ENCODE results near the gene C1orf122.
A peak's percentile ranks its signal among the peaks of the same experiment; 100 is the strongest.

Gene C1orf122

GRCh38 chr1:37802439-37802838 lies 5.2 kb upstream of the C1orf122 start:
- DNase-seq, result no peak

DNA sequence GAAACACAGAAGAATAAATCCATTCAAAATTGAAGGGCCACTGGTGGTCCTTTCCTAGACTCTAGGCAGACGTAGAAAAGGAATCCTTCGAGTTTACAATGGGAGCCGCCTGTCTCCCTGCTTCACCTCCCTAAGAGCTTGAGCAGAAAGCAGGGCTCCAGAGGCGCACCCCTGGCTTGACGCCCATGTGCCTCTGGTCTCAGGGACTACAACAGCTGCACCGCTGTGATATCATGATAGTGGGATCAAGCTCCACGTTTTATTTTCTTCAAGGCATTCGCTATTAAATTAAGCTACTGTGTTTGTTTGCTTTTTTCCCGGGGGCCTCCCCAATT lies 403 bp upstream of the C1orf122 start:
- DNase-seq, result no peak

DNA sequence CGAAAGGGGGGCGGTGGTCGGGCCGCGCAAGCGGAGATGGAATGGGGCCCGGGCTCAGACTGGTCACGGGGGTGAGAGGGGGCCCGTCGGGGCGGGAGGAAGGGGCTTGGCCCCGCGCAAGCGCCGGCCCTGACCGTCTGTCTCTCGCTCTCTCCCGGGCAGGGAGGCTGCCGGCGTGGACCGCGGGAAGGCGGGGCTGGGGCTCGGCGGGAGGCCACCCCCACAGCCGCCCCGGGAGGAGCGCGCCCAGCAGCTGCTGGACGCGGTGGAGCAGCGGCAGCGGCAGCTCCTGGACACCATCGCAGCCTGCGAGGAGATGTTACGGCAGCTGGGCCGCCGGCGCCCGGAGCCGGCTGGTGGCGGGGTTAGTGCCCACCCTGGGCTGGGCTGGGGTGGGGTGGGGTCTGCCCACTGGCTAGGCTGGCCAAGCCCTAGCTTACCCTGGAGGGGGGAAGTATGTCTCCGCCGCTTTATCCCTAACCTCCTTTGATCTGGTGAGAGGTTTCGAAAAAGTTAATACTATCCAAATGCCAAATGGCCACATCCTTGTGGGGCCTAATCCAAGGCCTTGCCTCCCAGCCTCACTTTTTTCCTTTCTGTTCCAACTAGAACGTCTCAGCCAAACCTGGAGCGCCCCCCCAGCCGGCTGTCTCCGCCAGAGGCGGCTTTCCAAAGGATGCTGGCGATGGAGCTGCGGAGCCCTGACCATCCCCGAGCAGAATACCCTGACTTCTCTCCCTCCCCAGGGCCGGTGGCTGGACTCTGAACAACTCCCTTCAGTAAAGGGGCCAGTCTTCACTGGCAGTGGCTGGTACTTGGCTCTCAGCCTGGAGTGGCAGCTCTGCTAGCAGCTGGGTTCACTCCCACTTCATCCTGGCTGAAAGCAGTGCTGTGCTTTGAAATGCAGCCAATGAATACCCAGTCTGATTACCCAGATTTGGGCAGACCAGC lies 1.1 kb downstream of the C1orf122 start:
- DNase-seq, result peak; percentile 60 to 72

GRCh38 chr1:37809942-37810341 lies 2.4 kb downstream of the C1orf122 start:
- no peak for DNase-seq

GRCh38 chr1:37811027-37811655 lies 3.6 kb downstream of the C1orf122 start:
- DNase-seq, result peak; percentile 73 to 75

DNA sequence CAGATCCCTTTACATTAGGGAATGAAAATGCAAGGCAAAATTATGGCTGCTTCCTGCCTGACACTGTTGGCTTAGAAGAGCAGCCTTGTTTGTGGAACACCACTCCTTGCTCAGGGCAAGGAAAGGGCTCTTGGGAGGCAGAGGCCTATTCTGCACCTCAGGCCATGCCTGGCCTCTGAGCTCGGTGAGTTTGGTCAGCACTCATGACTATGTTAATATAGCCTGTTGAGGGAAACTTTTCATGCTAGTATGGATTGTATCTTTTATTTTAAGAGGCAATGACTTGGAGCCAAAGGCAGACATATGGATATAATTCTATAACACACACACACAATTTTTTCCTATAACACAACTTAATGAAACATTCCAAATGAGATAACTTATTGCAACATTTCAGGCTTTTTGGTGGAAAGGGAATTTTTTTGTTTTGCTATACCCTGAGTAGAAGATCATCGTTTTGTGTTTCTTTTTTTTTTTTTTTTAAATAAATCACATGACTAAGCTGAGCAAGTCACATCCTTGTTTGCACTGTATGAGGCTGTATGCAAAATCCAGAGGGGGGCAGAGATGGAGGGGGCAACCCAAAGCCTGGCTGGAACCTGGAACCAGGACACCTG lies 6.0 kb downstream of the C1orf122 start:
- DNase-seq, result no peak

GRCh38 chr1:37814252-37814651 lies 6.7 kb downstream of the C1orf122 start:
- no peak for DNase-seq

- DNase-seq, result no peak
Measured at GRCh38 chr1:37817481-37817880, 9.9 kb downstream of the C1orf122 start.

DNA sequence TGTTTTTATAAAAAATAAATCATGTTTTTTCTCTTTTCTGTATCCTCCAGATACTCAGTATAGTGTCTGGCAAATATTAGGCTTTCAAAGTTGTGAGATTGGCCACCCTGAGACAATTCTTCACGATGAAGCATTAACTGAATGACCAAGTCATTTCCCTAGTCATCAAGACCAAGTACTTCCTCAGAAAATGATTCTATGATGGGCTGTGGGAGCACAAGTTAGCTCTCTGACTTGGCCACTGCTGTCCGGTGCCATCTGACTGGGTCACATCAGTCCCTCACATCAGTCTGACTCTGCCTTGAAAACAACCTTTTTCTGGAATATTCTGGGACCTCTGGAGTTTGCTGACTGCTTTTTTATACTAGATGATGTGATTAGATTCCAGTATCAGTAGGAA lies 13.9 kb downstream of the C1orf122 start:
- DNase-seq, result no peak

- no peak for DNase-seq
Measured at GRCh38 chr1:37822906-37823815, 15.6 kb downstream of the C1orf122 start.

DNA sequence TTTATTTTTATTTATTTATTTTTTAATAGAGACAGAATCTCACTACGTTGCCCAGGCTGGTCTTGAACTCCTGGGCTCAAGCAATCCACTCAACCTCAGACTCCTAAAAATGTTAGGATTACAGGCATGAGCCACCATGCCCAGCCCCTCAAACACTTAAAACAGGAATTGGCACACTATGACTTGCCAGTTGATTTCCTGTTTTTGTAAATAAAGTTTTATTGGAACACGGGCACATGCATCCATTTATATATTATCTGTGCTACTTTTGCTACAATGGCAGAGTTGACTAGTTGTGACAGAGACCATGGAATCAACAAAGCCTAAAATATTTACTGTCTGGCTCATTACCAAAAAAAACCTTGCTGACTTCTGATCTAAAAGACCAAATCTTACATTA lies 16.4 kb downstream of the C1orf122 start:
- DNase-seq, result no peak

- no peak for DNase-seq
Measured at GRCh38 chr1:37825506-37825905, 17.9 kb downstream of the C1orf122 start.

GRCh38 chr1:37828410-37829074 lies 21.0 kb downstream of the C1orf122 start:
- no peak for DNase-seq

DNA sequence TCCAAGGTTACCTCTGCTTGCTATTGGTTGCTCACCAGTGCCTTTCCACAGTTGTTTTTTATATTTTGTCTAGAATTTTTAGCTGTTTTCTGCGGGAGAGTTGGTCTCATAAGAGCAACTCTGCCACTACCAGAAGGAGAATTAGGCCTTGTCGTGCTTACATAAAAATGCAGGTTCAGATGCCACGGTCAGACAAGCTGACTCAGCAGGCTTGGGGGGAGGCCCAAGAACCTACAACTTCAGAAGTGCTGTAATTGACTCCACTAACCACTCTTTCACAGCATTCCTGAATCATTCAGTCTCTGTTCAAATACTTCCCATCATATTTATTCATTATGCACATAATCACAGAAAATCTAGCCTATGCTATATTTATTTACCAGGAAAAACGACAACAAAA lies 23.5 kb downstream of the C1orf122 start:
- no peak for DNase-seq

DNA sequence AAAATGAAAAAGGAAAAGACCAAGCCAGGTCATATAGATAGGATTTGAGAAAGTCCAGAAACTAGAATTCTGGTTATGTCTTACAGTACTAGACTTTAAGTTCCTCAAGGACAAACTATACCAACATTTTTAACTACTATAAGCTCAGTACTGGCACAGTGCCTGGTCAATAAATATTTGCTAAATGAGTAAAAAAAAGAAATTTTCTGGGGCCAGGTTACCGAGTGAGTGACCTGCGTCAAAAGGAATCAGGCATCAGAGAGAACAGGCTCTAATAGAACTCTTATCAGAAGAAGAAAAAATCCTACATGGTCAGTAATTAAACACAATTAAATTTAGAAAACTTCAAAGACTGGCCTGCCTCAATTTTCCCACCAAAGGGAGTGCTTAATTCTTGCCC lies 24.2 kb downstream of the C1orf122 start:
- DNase-seq, result no peak

DNA sequence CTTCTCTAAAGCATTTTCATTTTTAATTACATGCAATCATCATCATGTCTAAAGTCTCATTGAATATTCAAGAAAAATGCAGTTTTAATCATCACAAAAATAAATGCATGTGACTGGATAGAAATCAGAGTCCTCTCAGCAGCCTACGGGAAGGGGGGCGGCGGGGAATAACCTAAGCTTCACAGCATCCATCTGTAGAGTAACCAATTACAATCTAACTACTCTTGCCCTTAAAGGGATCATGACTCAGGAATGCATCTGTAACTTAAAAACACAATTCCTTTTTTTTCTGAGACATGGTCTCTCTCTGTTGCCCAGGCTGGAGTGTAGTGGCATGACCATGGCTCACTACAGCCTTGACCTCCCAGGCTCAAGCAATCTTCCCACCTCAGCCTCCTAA lies 29.2 kb downstream of the C1orf122 start:
- DNase-seq, result no peak

DNA sequence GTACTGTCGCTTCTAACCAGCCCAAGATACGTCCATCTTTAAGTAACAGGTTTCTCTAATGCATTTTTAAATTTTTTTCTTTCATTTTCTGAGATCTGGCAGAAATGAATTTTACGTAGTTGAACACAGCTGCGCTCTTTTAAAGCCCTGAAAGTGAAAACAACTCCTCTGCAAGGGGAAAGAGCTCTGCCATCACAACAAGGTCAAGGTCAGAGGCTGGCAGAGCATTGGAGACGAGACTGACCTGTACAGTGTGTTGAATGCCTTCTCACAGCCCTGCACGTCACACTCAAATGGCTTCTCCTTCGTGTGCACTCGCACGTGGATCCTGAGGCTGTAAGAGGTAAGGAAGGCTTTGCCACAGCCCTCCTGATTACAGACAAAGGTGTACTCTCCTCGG lies 32.1 kb downstream of the C1orf122 start:
- DNase-seq, result no peak

DNA sequence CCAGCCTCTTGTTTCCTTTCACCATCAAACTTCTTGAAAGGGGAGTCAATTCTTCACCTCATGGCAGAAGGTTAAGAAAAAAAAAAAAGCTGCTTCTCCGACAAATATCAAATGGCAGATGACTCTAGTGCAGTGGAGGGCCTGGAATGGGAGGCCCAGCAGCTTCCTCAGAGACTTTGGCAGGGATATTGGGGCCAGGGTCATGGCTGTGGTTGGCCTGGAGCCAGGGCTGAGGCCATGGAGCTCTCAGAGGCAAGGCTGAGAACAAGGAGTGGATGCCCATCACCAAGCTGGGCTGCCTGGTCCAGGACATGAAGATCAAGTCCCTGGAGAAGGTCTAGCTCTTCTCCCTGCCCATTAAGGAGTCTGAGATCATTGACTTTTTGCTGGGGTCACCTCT lies 33.1 kb downstream of the C1orf122 start:
- DNase-seq, result no peak

DNA sequence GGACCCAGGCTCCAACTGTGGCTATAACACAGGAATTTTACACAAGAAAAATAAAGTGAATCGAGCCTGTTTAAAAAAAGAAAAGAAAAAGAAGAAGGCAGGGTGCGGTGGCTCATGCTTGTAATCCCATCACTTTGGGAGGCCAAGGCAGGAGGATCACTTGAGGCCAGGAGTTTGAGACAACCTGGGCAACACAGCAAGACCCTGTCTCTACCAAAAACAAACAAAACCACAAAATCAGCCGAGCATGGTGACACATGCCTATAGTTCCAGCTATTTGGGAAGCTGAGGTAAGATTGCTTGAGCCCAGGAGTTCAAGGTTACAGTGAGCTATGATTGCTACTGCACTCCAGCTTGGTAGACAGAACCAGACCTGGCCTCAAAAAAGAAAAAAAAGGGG lies 34.1 kb downstream of the C1orf122 start:
- DNase-seq, result no peak

DNA sequence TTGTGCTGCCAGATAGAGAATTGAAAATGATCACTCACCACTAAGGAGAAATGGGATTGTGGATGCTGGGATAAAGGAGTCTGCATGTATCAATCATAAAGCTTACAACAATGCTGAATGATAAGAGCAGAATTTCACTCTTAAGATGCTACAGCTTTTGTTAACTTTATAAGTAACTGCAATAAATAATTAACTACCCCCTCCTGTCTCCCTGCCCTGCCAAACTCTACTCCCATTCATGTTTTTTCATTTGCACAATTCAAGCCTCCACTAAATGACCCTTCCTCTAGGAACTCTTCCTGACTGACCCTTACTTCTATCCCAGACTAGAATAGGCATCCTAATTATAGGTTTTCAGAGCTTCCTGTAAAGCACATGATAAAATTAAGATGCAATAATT lies 36.9 kb downstream of the C1orf122 start:
- DNase-seq, result no peak

GRCh38 chr1:37845049-37845646 lies 37.6 kb downstream of the C1orf122 start:
- no peak for DNase-seq

- DNase-seq, result no peak
Measured at GRCh38 chr1:37845786-37846185, 38.2 kb downstream of the C1orf122 start.
